Testis (tissue), 3 donors: ENCODE data around the gene DNAJC11. TPM values are rescaled to one million over a fixed set of nuclear protein-coding genes. Genes with fewer than 3 reads are reported as not detected.

Experiments
- DNase-seq: peaks from one replicate; pipeline ENCODE4 v3.0.0-alpha.2; 2019
- H3K27ac ChIP-seq, 2 donors: fragments of 200-600 bp; sonication (generic); one replicate each; pipeline ENCODE4 v1.5.1; 2019
- H3K27me3 ChIP-seq: fragments of 200-600 bp; sonication (generic); one replicate; pipeline ENCODE4 v1.5.1; 2019
- H3K36me3 ChIP-seq: fragments of 200-600 bp; sonication (generic); one replicate; pipeline ENCODE4 v1.5.1; 2017; ENCODE audit warnings: low read depth; ENCODE audit errors: missing control alignments
- H3K4me1 ChIP-seq: fragments of 200-600 bp; sonication (generic); one replicate; pipeline ENCODE4 v1.5.1; 2019
- H3K4me3 ChIP-seq, 2 donors: fragments of 200-600 bp; sonication (generic); one replicate each; pipeline ENCODE4 v1.5.1; 2017 to 2019
- H3K9me3 ChIP-seq: fragments of 200-600 bp; sonication (generic); one replicate; pipeline ENCODE4 v1.5.1; 2017
- CTCF ChIP-seq, 3 experiments: fragments of 450-650 bp in 2 of 3; fragments of 200-600 bp in 1 of 3; sonication (generic) in 1 of 3; IDR thresholded peaks; one replicate each; pipeline ENCODE4 v1.5.1; 2016 to 2019; ENCODE audit warnings: antibody characterized with exemption in 3 of 3, mild to moderate bottlenecking in 2 of 3, moderate library complexity in 1 of 3
- POLR2A ChIP-seq: fragments of 450-650 bp; IDR thresholded peaks from one replicate; pipeline ENCODE4 v1.6.1; 2017; ENCODE audit warnings: antibody characterized with exemption, mild to moderate bottlenecking, moderate library complexity
- WGBS, 2 donors: methylation state at CpG; one replicate each; pipeline ENCODE4 v1.1.5; 2018; 5-methylcytosine and 5-hydroxymethylcytosine counted together
- intact Hi-C: fragments of 100-400 bp; cut with DNase I; formaldehyde crosslinking; loops from one replicate; pipeline ENCODE4 v1.15.1; 2023; ENCODE audit warnings: low total_unique reads
- polyA plus RNA-seq: library from polyadenylated mRNA; stranded (reverse); fragments of 350-450 nt; fragmentation: Illumina TruSeq; extraction: RNeasy Lipid Tissue Mini Kit (QIAGEN cat#74804); gene quantifications from one replicate; pipeline ENCODE4 v1.2.3, GENCODE V29; 2014; ENCODE audit warnings: low read depth, low replicate concordance; ENCODE audit not compliant: insufficient read depth
- total RNA-seq, 2 donors: library from RNA; depleted of rRNA; stranded (reverse); fragments of >200 nt; gene quantifications; one replicate each; pipeline ENCODE4 v1.2.3, GENCODE V29; 2016

Gene DNAJC11
- total and polyA plus RNA-seq, 3 donors from 2014 or later: 41.5 to 53.3 (median 52.7) TPM

GRCh38 chr1:6599141-6599975 lies 102.3 kb downstream of the DNAJC11 start:
- Histone ChIP-seq H3K9me3 (no peaks in the 10 kb centered on the region), H3K4me3 (peak overlapping the region in 1 of 2 donors; percentile 96), H3K4me1 (peaks cover 41% of the 10 kb centered on the region), H3K27ac (no peak overlapping the region), H3K36me3 (no peaks in the 10 kb centered on the region), H3K27me3 (no peaks in the 10 kb centered on the region)
- intact Hi-C loops: no loop called here
- TF ChIP-seq CTCF (IDR thresholded peaks at IDR 0.05): no peak
- no peak for TF ChIP-seq POLR2A
- no peak for DNase-seq
- WGBS, 2 donors: 83 to 86% methylated on average over 12 to 31 of the region's 31 CpGs

- Histone ChIP-seq H3K27me3 (no peaks in the 10 kb centered on the region), H3K27ac (no peak overlapping the region), H3K36me3 (no peaks in the 10 kb centered on the region), H3K4me1 (peaks cover 36% of the 10 kb centered on the region), H3K4me3 (no peak overlapping the region), H3K9me3 (no peaks in the 10 kb centered on the region)
- DNase-seq: no peak
- TF ChIP-seq POLR2A (no peak), CTCF (IDR thresholded peaks at IDR 0.05) (no peak)
- intact Hi-C loops: no loop called here
- WGBS, 2 donors: 81 to 82% methylated on average over 3 to 6 of the region's 6 CpGs
These were observed 103.9 kb downstream of the DNAJC11 start for GRCh38 chr1:6597777-6598131.

- TF ChIP-seq POLR2A (no peak), CTCF (IDR thresholded peaks at IDR 0.05) (no peak)
- Histone ChIP-seq H3K27ac (no peak overlapping the region), H3K27me3 (no peaks in the 10 kb centered on the region), H3K9me3 (no peaks in the 10 kb centered on the region), H3K4me3 (no peak overlapping the region), H3K4me1 (peaks cover 36% of the 10 kb centered on the region), H3K36me3 (no peaks in the 10 kb centered on the region)
- intact Hi-C loops: no loop called here
- 62 to 70% methylated on average over 8 to 15 of the region's 15 CpGs for WGBS, 2 donors
- DNase-seq: no peak
These were observed 104.5 kb downstream of the DNAJC11 start for GRCh38 chr1:6596886-6597776.

GRCh38 chr1:6596351-6596750 lies 105.3 kb downstream of the DNAJC11 start:
- Histone ChIP-seq H3K4me1 (peaks cover 36% of the 10 kb centered on the region), H3K9me3 (no peaks in the 10 kb centered on the region), H3K27ac (no peak overlapping the region), H3K36me3 (no peaks in the 10 kb centered on the region), H3K4me3 (no peak overlapping the region), H3K27me3 (no peaks in the 10 kb centered on the region)
- WGBS, 2 donors: 63 to 70% methylated on average over 7 of the region's 7 CpGs
- DNase-seq: no peak
- TF ChIP-seq CTCF (IDR thresholded peaks at IDR 0.05) (no peak), POLR2A (no peak)
- intact Hi-C loops: no loop called here
